ENCODE results near the gene NFYB. TPM values are rescaled to one million over a fixed set of nuclear protein-coding genes. Genes with fewer than 3 reads are reported as not detected.

Gene NFYB
- total RNA-seq, 1 donor from 2014 or later: 27.1 TPM

DNA sequence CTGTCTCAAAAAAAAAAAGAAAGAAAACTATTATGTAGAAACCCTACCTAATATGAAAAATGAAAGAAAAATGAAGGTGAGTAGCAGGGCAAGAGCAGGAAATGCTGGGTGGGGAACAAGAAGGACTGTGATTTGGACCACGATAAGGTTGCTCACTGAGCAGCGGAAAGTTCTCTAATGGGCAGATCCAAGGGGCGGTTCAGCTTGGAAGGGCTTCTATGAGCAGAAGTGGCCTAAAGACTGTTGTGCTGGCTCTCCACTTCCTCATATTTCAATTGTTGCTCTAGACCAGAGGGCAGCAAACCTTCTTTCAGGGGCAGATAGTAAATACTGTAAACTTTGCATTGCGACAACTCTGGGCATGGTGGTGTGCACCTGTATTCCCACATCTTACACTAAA, 16.3 kb upstream of the NFYB start:
- DNase-seq (ENCODE audit: low read depth) (no peak), FAIRE-seq (no peak)
- no peak for TF ChIP-seq CTCF (IDR thresholded peaks at IDR 0.05; ENCODE audit: insufficient read depth, low read length, severe bottlenecking)

GRCh38 chr12:104152685-104153241, 14.8 kb upstream of the NFYB start:
- H3K36me3 ChIP-seq (ENCODE audit: control insufficient read depth, insufficient read depth, low read length): no peaks in the 10 kb centered on the region
- FAIRE-seq (no peak), DNase-seq (ENCODE audit: low read depth) (no peak)
- H3K27me3 ChIP-seq (ENCODE audit: control insufficient read depth, insufficient read depth, low read length): peaks cover 1% of the 10 kb centered on the region
- no peak for TF ChIP-seq CTCF (IDR thresholded peaks at IDR 0.05; ENCODE audit: insufficient read depth, low read length, severe bottlenecking)
- no peak overlapping the region for H3K4me3 ChIP-seq (ENCODE audit: low read depth, low read length)

More for the DNA sequence above, 16.3 kb upstream of the NFYB start:
- Histone ChIP-seq H3K36me3 (ENCODE audit: control insufficient read depth, insufficient read depth, low read length) (no peaks in the 10 kb centered on the region), H3K27me3 (ENCODE audit: control insufficient read depth, insufficient read depth, low read length) (peaks cover 1% of the 10 kb centered on the region), H3K4me3 (ENCODE audit: low read depth, low read length) (no peak overlapping the region)

DNA sequence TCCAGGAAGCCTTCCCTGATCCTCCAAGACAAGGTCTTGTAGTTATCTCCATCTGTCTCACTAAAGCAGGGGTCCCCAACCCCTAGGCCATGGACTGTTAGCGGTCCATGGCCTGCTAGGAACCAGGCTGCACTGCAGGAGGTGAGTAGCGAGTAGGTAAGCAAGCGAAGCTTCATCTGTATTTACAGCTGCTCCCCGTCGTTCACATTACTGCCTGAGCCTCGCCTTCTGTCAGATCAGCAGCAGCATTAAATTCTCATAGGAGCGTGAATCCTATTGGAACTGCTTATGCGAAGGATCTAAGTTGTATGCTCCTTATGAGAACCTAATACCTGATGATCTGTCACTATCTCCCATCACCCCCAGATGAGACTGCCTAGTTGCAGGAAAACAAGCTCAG, 12.4 kb upstream of the NFYB start:
- no peak for DNase-seq (ENCODE audit: low read depth)
- no peak overlapping the region for H3K4me3 ChIP-seq (ENCODE audit: low read depth, low read length)
- H3K36me3 ChIP-seq (ENCODE audit: control insufficient read depth, insufficient read depth, low read length): no peaks in the 10 kb centered on the region
- no peak for TF ChIP-seq CTCF (IDR thresholded peaks at IDR 0.05; ENCODE audit: insufficient read depth, low read length, severe bottlenecking)
- H3K27me3 ChIP-seq (ENCODE audit: control insufficient read depth, insufficient read depth, low read length): peaks cover 1% of the 10 kb centered on the region
- no peak for FAIRE-seq

DNA sequence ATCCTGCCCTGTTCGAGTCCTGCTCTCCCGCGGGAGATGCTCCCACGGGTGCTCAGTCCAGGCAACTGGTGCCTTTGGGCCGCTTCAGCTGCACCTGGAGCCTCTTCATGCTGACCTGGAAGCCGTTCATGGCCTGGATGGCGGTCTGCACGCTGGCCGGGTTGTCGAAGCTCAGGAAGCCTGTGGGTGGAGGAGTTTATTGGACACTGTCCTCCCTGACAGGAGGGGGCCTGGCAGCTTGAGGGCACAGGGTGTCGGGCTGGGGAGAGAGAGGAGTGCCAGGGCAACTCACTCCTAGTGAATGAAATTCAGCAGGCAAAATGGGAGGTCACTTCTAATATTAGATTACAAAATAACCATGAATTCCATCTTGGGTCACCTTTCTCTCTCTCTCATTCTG, 9.3 kb upstream of the NFYB start:
- DNase-seq (ENCODE audit: low read depth) (no peak), FAIRE-seq (no peak)
- Histone ChIP-seq H3K36me3 (ENCODE audit: control insufficient read depth, insufficient read depth, low read length) (no peaks in the 10 kb centered on the region), H3K27me3 (ENCODE audit: control insufficient read depth, insufficient read depth, low read length) (peaks cover 1% of the 10 kb centered on the region), H3K4me3 (ENCODE audit: low read depth, low read length) (no peak overlapping the region)
- TF ChIP-seq CTCF (IDR thresholded peaks at IDR 0.05; ENCODE audit: insufficient read depth, low read length, severe bottlenecking): no peak

GRCh38 chr12:104143918-104144317, 5.9 kb upstream of the NFYB start:
- no peak for FAIRE-seq
- H3K27me3 ChIP-seq (ENCODE audit: control insufficient read depth, insufficient read depth, low read length): no peaks in the 10 kb centered on the region
- no peaks in the 10 kb centered on the region for H3K36me3 ChIP-seq (ENCODE audit: control insufficient read depth, insufficient read depth, low read length)
- no peak overlapping the region for H3K4me3 ChIP-seq (ENCODE audit: low read depth, low read length)
- no peak for TF ChIP-seq CTCF (IDR thresholded peaks at IDR 0.05; ENCODE audit: insufficient read depth, low read length, severe bottlenecking)
- no peak for DNase-seq (ENCODE audit: low read depth)

DNA sequence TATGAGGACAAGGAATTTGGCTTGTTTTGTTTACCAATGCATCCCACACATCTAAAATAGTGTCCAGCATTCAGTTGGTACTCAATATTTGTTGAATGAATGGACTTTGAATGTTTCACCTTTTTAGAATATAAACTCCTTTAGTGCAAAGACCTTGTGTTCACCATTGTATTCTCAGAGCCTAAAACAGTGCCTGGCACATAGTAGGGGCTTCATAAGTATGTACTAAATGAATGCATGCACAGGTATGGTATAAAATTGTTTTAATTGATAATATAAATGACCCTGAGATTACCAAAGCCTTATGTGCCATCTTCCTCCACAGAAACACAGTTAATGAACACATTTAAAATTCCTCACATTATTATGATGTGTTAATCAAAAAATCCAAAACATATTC, 5.0 kb upstream of the NFYB start:
- H3K4me3 ChIP-seq (ENCODE audit: low read depth, low read length): no peak overlapping the region
- DNase-seq (ENCODE audit: low read depth) (no peak), FAIRE-seq (no peak)
- no peaks in the 10 kb centered on the region for H3K27me3 ChIP-seq (ENCODE audit: control insufficient read depth, insufficient read depth, low read length)
- no peaks in the 10 kb centered on the region for H3K36me3 ChIP-seq (ENCODE audit: control insufficient read depth, insufficient read depth, low read length)
- no peak for TF ChIP-seq CTCF (IDR thresholded peaks at IDR 0.05; ENCODE audit: insufficient read depth, low read length, severe bottlenecking)

Data from bronchial epithelial cell (primary cell).